ENCODE measurements around the gene MT2A.
"Not testable (repeated sequence)": the region's sequence is repeated elsewhere in the genome, so short reads cannot be mapped to it uniquely, and the experiment has no call there.

MT2A gene

GRCh38 chr16:56601325-56601724 is 7.1 kb upstream of the MT2A start:
- no peak for FAIRE-seq

- no peak for FAIRE-seq
Observed at GRCh38 chr16:56603589-56603988, 4.8 kb upstream of the MT2A start.

- no peak for FAIRE-seq
Observed at GRCh38 chr16:56604966-56605365, 3.4 kb upstream of the MT2A start.

GRCh38 chr16:56605475-56605874 is 2.9 kb upstream of the MT2A start:
- no peak for FAIRE-seq

GRCh38 chr16:56606071-56606475 is 2.3 kb upstream of the MT2A start:
- FAIRE-seq, result no peak

- no peak for FAIRE-seq
Observed at GRCh38 chr16:56606476-56607108, 1.8 kb upstream of the MT2A start.

GRCh38 chr16:56607109-56607618 is 1.2 kb upstream of the MT2A start:
- FAIRE-seq, result no peak

- FAIRE-seq, result no peak
Observed at GRCh38 chr16:56607675-56608042, 725 bp upstream of the MT2A start.

- no peak for FAIRE-seq
Observed at GRCh38 chr16:56608876-56609462, 585 bp downstream of the MT2A start.

- no peak for FAIRE-seq
Observed at GRCh38 chr16:56609463-56609921, 1.1 kb downstream of the MT2A start.

- FAIRE-seq, result no peak
Observed at GRCh38 chr16:56610017-56610608, 1.7 kb downstream of the MT2A start.

- FAIRE-seq, result no peak
Observed at GRCh38 chr16:56610609-56611111, 2.3 kb downstream of the MT2A start.

GRCh38 chr16:56611281-56611833 is 3.0 kb downstream of the MT2A start:
- FAIRE-seq, result no peak

- FAIRE-seq, result no peak
Observed at GRCh38 chr16:56613706-56614105, 5.3 kb downstream of the MT2A start.

GRCh38 chr16:56614549-56614991 is 6.2 kb downstream of the MT2A start:
- no peak for FAIRE-seq

- FAIRE-seq, result no peak
Observed at GRCh38 chr16:56615353-56615752, 7.0 kb downstream of the MT2A start.

GRCh38 chr16:56616608-56617211 is 8.3 kb downstream of the MT2A start:
- no peak for FAIRE-seq

GRCh38 chr16:56617212-56618085 is 9.1 kb downstream of the MT2A start:
- no peak for FAIRE-seq

- no peak for FAIRE-seq
Observed at GRCh38 chr16:56618138-56618537, 9.8 kb downstream of the MT2A start.

- no peak for FAIRE-seq
Observed at GRCh38 chr16:56620339-56620897, 12.0 kb downstream of the MT2A start.

GRCh38 chr16:56621665-56622445 is 13.5 kb downstream of the MT2A start:
- FAIRE-seq, result not testable (repeated sequence)
